ENCODE measurements around the gene AHI1.

DNA sequence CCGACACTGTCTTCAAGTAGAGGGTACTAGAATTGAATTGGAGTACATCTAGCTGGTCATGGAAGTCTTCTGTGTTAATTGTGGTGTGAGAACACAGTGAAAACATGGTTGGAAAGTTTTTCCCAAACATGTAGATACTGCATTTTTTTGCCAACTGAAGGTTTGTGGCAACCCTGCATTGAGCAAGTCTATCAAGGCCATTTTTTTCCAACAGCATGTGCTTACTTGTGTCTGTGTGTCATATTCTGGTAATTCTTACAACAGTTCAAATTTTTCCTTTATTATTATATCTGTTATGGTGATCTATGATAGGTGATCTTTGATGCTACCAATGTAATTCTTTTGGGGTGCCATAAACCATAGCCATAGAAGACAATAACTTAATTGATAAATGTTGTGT, 169.4 kb downstream of the AHI1 start:
- TF ChIP-seq, protein P1, sequence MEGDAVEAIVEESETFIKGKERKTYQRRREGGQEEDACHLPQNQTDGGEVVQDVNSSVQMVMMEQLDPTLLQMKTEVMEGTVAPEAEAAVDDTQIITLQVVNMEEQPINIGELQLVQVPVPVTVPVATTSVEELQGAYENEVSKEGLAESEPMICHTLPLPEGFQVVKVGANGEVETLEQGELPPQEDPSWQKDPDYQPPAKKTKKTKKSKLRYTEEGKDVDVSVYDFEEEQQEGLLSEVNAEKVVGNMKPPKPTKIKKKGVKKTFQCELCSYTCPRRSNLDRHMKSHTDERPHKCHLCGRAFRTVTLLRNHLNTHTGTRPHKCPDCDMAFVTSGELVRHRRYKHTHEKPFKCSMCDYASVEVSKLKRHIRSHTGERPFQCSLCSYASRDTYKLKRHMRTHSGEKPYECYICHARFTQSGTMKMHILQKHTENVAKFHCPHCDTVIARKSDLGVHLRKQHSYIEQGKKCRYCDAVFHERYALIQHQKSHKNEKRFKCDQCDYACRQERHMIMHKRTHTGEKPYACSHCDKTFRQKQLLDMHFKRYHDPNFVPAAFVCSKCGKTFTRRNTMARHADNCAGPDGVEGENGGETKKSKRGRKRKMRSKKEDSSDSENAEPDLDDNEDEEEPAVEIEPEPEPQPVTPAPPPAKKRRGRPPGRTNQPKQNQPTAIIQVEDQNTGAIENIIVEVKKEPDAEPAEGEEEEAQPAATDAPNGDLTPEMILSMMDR (IDR thresholded peaks at IDR 0.05; ENCODE audit: low read length), result no peak
- TF ChIP-seq EZH2 (optimal IDR thresholded peaks at IDR 0.05; ENCODE audit: low read depth, low read length) (no peak), EZH2phosphoT487 (IDR thresholded peaks at IDR 0.05; ENCODE audit: low read length) (no peak)
